Natural killer cell (primary cell): Measurements from ENCODE around the gene KCNG3. TPM values are rescaled to one million over a fixed set of nuclear protein-coding genes. Genes with fewer than 3 reads are reported as not detected.
"Not testable (repeated sequence)": the region's sequence is repeated elsewhere in the genome, so short reads cannot be mapped to it uniquely, and the experiment has no call there.

Source experiments
- ATAC-seq, 3 donors: fragments of 150-1000 bp in 2 of 3; fragments of 200-7000 bp in 1 of 3; cut with Tn5 transposase; 1 replicate in 1 of 3; 2 replicates in 2 of 3; pipeline ENCODE4 v1.10.0; 2021; ENCODE audit warnings: mild to moderate bottlenecking in 2 of 3, moderate library complexity in 2 of 3
- DNase-seq, 2 donors: peaks; one replicate each; pipeline versions ENCODE4 v3.0.0 to v3.0.0-alpha.2; 2013 to 2021; ENCODE audit warnings: mixed read lengths in 1 of 2
- H3K27ac ChIP-seq: one replicate; pipeline ENCODE4 v1.5.1; 2013; ENCODE audit warnings: mild to moderate bottlenecking, low read length
- H3K27me3 ChIP-seq: one replicate; pipeline ENCODE4 v1.6.1; 2013; ENCODE audit warnings: low read length; ENCODE audit not compliant: control insufficient read depth, insufficient read depth
- H3K36me3 ChIP-seq: one replicate; pipeline ENCODE4 v1.6.1; 2013; ENCODE audit warnings: low read length; ENCODE audit not compliant: control insufficient read depth, insufficient read depth
- H3K4me1 ChIP-seq: one replicate; pipeline ENCODE4 v1.6.1; 2013; ENCODE audit warnings: low read length; ENCODE audit not compliant: control insufficient read depth, insufficient read depth
- H3K4me3 ChIP-seq: one replicate; pipeline ENCODE4 v1.5.1; 2013; ENCODE audit warnings: low read length
- H3K9me3 ChIP-seq: one replicate; pipeline ENCODE4 v1.6.1; 2013; ENCODE audit warnings: low read length; ENCODE audit not compliant: control insufficient read depth, insufficient read depth
- H3K27ac Mint-ChIP-seq, 2 donors: one replicate each; pipeline ENCODE4 v1.8.0; 2022; ENCODE audit warnings: mild to moderate bottlenecking in 2 of 2, mixed read lengths in 2 of 2, moderate library complexity in 1 of 2
- H3K27me3 Mint-ChIP-seq, 2 donors: one replicate each; pipeline ENCODE4 v1.8.0; 2022; ENCODE audit warnings: low read depth in 2 of 2, mixed read lengths in 2 of 2
- H3K36me3 Mint-ChIP-seq: one replicate; pipeline ENCODE4 v1.8.0; 2022; ENCODE audit warnings: mixed read lengths
- H3K4me1 Mint-ChIP-seq, 2 donors: one replicate each; pipeline ENCODE4 v1.8.0; 2022; ENCODE audit warnings: mixed read lengths in 2 of 2
- H3K4me3 Mint-ChIP-seq: one replicate; pipeline ENCODE4 v1.8.0; 2022; ENCODE audit warnings: mild to moderate bottlenecking, moderate library complexity, mixed read lengths
- H3K9me3 Mint-ChIP-seq, 2 donors: one replicate each; pipeline ENCODE4 v1.8.0; 2022; ENCODE audit warnings: mixed read lengths in 2 of 2
- WGBS: methylation state at CpG from one replicate; pipeline ENCODE4 v1.1.7; 2013; ENCODE audit warnings: missing lambda C conversion rate; ENCODE audit not compliant: insufficient coverage; 5-methylcytosine and 5-hydroxymethylcytosine counted together
- intact Hi-C: fragments of 100-400 bp; cut with micrococcal nuclease; formaldehyde crosslinking; loops from one replicate; pipeline ENCODE4 v1.14.2; 2022
- total RNA-seq, 4 donors: library from RNA; stranded (reverse); fragments of 120-200 nt in 1 of 4; gene quantifications; one replicate each; pipeline versions ENCODE4 v1.2.3 to v1.2.4, GENCODE V29; 2013 to 2022
- TF ChIP-seq, protein P1 (sequence below): fragments of 200-600 bp; IDR thresholded peaks from one replicate; pipeline ENCODE4 v1.8.0; 2022; ENCODE audit warnings: antibody characterized with exemption

Gene KCNG3
- total RNA-seq, 3 donors from 2014 or later (not counting 1 experiment from before 2014, with no cell fraction given) = not detected

DNA sequence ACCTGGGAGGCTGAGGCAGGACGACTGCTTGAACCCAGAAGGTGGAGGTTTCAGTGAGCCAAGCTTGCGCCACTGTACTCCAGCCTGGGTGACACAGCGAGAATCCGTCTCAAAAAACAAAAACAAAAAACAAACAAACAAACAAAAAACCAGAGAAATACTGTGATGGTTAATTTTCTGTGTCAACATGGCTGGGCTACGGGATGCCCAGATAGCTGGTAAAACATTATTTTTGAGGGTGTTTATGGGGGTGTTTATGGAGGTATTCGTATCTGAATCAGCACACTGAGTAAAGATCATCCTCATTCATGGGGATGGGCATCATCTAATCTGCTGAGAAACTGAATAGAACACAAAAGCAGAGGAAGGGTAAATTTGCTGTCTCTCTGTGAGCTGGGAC lies 92.0 kb downstream of the KCNG3 start:
- H3K36me3 Mint-ChIP-seq = no peaks in the 10 kb centered on the region
- H3K36me3 ChIP-seq = no peaks in the 10 kb centered on the region
- TF ChIP-seq, protein P1, sequence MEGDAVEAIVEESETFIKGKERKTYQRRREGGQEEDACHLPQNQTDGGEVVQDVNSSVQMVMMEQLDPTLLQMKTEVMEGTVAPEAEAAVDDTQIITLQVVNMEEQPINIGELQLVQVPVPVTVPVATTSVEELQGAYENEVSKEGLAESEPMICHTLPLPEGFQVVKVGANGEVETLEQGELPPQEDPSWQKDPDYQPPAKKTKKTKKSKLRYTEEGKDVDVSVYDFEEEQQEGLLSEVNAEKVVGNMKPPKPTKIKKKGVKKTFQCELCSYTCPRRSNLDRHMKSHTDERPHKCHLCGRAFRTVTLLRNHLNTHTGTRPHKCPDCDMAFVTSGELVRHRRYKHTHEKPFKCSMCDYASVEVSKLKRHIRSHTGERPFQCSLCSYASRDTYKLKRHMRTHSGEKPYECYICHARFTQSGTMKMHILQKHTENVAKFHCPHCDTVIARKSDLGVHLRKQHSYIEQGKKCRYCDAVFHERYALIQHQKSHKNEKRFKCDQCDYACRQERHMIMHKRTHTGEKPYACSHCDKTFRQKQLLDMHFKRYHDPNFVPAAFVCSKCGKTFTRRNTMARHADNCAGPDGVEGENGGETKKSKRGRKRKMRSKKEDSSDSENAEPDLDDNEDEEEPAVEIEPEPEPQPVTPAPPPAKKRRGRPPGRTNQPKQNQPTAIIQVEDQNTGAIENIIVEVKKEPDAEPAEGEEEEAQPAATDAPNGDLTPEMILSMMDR = no peak
- no peaks in the 10 kb centered on the region for H3K4me1 ChIP-seq
- DNase-seq = no peak
- no peak overlapping the region for H3K27ac ChIP-seq
- H3K9me3 Mint-ChIP-seq = no peaks in the 10 kb centered on the region
- intact Hi-C loops = no loop called here
- H3K9me3 ChIP-seq = no peaks in the 10 kb centered on the region
- H3K4me3 Mint-ChIP-seq = no peak overlapping the region
- H3K4me3 ChIP-seq = no peak overlapping the region
- no peaks in the 10 kb centered on the region for H3K27me3 ChIP-seq
- ATAC-seq = no peak
- no peak overlapping the region for H3K27ac Mint-ChIP-seq
- WGBS = 89% methylated on average over 4 of the region's 6 CpGs
- H3K27me3 Mint-ChIP-seq = peaks cover 7% of the 10 kb centered on the region in 2 donors
- H3K4me1 Mint-ChIP-seq = no peaks in the 10 kb centered on the region

DNA sequence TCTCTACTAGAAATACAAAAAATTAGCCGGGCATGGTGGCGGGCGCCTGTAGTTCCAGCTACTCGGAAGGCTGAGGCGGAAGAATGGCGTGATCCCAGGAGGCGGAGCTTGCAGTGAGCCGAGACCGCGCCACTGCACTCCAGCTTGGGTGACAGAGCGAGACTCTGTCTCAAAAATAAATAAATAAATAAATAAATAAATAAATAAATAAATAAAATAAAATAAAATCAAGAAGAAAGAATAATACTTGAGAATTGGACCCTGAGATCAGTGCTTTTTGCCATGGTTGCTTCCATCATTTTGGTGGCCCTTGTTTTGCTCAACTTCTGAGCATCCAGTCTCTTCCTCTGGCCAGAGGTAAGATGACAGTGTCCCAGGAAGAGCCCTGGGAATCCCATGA lies 95.7 kb downstream of the KCNG3 start:
- H3K4me1 Mint-ChIP-seq, H3K27me3 ChIP-seq, H3K4me3 ChIP-seq, H3K9me3 ChIP-seq, H3K27ac ChIP-seq, ATAC-seq, H3K4me1 ChIP-seq, H3K9me3 Mint-ChIP-seq, H3K36me3 Mint-ChIP-seq, H3K4me3 Mint-ChIP-seq, DNase-seq, H3K36me3 ChIP-seq, intact Hi-C loops, H3K27ac Mint-ChIP-seq: not testable (repeated sequence)
- peaks cover 7 to 19% of the 10 kb centered on the region in 2 donors for H3K27me3 Mint-ChIP-seq
- WGBS = 94% methylated on average over 6 of the region's 11 CpGs

- H3K4me1 ChIP-seq, DNase-seq, H3K4me3 ChIP-seq, H3K27ac Mint-ChIP-seq, H3K4me1 Mint-ChIP-seq, H3K27ac ChIP-seq, H3K36me3 ChIP-seq, H3K27me3 ChIP-seq, H3K9me3 ChIP-seq, H3K36me3 Mint-ChIP-seq, ATAC-seq, H3K4me3 Mint-ChIP-seq, H3K9me3 Mint-ChIP-seq, intact Hi-C loops: not testable (repeated sequence)
- WGBS = 93% methylated on average over 3 of the region's 3 CpGs
- H3K27me3 Mint-ChIP-seq = peaks cover 17% of the 10 kb centered on the region in 2 donors
Measured at GRCh38 chr2:42393320-42393719, 100.5 kb downstream of the KCNG3 start.

GRCh38 chr2:42392191-42392590 lies 101.6 kb downstream of the KCNG3 start:
- no peak for ATAC-seq
- Mint-ChIP-seq H3K27ac (no peak overlapping the region), H3K36me3 (no peaks in the 10 kb centered on the region), H3K4me1 (no peaks in the 10 kb centered on the region), H3K9me3 (no peaks in the 10 kb centered on the region), H3K4me3 (no peak overlapping the region), H3K27me3 (peaks cover 17% of the 10 kb centered on the region in 2 donors)
- H3K4me3 ChIP-seq = no peak overlapping the region
- H3K27me3 ChIP-seq = no peaks in the 10 kb centered on the region
- TF ChIP-seq, protein P1 = no peak
- no peaks in the 10 kb centered on the region for H3K9me3 ChIP-seq
- H3K36me3 ChIP-seq = no peaks in the 10 kb centered on the region
- H3K27ac ChIP-seq = no peak overlapping the region
- no peak for DNase-seq
- intact Hi-C loops = no loop called here
- WGBS = 100% methylated on average over 1 of the region's 1 CpG
- H3K4me1 ChIP-seq = no peaks in the 10 kb centered on the region

Other genes starting within 250 kb of the KCNG3 start
- gene COX7A2L, start 132.8 kb downstream of the KCNG3 start, total RNA-seq = 10 to 100 TPM; 45.8 to 59.1 (median 58.1) TPM
- gene MTA3, start 74.7 kb upstream of the KCNG3 start, total RNA-seq = 10 to 100 TPM; 19.4 to 25.0 (median 21.5) TPM